GM18873 (cell line): ENCODE results near the gene RXFP2.

Source experiments
- ATAC-seq: cut with Tn5 transposase; IDR thresholded peaks from one replicate; pipeline ENCODE4 v1.9.1; 2021; ENCODE audit warnings: mild to moderate bottlenecking, moderate library complexity, moderate number of reproducible peaks; ENCODE audit not compliant: unreplicated experiment, low FRiP score

RXFP2 gene

DNA sequence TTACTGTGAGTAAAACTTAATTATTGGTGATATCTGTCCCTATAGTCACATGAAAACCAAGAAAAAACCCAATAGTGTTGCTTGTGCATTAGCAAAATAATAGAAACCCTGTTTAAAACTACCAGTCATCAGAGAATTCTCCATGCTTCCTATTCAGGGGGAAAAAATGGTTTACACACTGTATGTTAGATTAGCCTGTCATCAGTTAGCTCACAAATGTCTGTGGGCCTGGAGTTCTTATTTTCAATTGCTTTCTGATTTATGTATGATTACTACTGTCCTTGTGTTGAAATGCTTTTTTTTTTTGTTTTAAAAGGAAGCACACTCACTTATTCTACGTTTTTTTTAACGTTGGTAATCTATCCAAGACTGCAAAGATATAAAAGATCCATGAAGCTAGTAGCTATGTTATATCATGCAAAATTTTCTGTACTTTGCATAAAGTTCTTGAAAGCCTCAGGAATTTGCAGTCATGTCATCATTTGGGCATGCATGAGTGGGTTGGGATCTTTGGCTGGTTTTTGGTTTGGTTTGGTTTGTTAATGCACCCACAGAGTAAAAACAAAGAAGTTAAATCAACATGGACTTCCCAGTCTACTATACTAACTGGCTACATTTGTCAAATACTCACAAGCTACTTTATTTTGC is 25.9 kb downstream of the RXFP2 start:
- ATAC-seq = no peak

- ATAC-seq = no peak
These were observed 28.0 kb downstream of the RXFP2 start for GRCh38 chr13:31767175-31767900.

GRCh38 chr13:31768351-31768750 is 29.0 kb downstream of the RXFP2 start:
- ATAC-seq = no peak

- ATAC-seq = no peak
These were observed 30.2 kb downstream of the RXFP2 start for GRCh38 chr13:31769575-31769974.

DNA sequence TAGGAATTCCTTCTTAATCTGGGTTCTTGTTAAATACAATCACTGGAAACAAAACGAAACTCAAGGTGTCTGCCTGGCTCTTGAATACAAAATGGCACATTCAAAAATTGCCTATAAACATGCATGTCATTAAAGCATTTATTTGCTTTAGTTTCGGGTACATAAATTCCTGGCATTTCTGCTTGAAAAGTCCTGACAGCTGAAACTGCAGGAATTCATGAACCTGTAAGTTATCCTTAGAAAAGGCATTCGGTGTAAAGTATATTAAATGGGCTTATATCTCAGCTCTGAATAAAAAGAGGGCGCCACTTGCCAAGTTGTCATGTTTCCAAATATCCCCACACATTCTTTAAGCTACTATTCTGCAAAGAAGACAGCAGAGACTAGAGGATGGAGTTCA is 32.9 kb downstream of the RXFP2 start:
- no peak for ATAC-seq

DNA sequence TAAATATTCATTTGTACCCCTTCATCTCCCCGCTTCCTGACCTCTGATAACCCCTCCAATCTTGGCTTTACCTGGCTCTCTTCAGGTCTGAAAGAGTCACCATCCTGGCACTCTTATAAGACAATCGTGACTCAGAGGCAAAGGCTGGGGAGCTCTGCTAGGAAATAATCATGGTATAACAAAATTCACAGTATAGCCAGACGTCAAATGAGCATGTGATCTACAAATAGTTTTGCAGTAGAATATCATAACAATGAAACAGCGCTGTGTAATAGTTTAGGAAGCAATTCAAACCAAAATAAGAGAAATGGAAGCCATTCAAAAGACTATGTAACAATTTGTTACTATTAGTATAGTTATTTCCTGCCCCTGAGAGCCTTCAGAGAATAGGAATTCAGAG is 34.2 kb downstream of the RXFP2 start:
- no peak for ATAC-seq

- ATAC-seq = no peak
These were observed 34.9 kb downstream of the RXFP2 start for GRCh38 chr13:31774186-31774750.

DNA sequence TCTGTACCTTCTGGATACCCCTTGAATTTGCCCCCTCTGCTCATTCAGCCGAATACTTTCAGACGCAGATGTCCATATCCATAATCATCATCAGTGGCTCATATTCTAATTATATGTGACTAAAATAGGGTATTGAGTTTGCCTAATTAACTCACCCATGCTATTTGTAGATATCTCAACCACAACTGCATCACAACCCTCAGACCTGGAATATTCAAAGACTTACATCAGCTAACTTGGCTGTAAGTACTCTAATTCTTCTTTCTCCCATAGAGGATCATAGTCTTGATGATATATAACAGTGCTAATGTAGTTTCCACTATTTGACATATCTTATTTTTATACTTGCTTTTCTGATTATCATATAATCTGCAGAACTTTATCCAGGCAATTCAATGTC is 35.8 kb downstream of the RXFP2 start:
- ATAC-seq = no peak

- ATAC-seq = no peak
These were observed 36.4 kb downstream of the RXFP2 start for GRCh38 chr13:31775686-31776085.

- ATAC-seq = no peak
These were observed 41.7 kb downstream of the RXFP2 start for GRCh38 chr13:31781064-31781463.

GRCh38 chr13:31786011-31786410 is 46.7 kb downstream of the RXFP2 start:
- no peak for ATAC-seq

GRCh38 chr13:31790992-31791391 is 51.7 kb downstream of the RXFP2 start:
- no peak for ATAC-seq

- ATAC-seq = no peak
These were observed 53.9 kb downstream of the RXFP2 start for GRCh38 chr13:31793246-31793645.

DNA sequence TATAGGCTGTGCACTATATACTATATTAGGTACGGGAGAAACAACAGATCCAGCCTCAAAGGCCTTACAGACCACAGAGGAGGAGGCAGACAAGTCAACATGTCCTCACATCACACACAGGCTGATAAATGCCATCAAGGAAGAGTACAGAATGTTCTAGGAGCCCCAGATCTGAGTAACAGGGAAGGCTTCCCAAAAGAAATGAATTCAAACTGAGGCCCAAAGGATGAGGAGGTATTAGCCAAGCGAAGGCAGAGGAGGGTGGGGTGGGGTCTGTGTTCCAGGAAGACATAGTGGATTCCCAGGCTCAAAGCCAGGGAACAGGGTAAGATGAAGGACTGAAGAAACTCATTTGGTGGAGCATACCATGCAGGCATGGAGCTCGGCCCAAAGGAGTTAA is 55.1 kb downstream of the RXFP2 start:
- ATAC-seq = no peak

DNA sequence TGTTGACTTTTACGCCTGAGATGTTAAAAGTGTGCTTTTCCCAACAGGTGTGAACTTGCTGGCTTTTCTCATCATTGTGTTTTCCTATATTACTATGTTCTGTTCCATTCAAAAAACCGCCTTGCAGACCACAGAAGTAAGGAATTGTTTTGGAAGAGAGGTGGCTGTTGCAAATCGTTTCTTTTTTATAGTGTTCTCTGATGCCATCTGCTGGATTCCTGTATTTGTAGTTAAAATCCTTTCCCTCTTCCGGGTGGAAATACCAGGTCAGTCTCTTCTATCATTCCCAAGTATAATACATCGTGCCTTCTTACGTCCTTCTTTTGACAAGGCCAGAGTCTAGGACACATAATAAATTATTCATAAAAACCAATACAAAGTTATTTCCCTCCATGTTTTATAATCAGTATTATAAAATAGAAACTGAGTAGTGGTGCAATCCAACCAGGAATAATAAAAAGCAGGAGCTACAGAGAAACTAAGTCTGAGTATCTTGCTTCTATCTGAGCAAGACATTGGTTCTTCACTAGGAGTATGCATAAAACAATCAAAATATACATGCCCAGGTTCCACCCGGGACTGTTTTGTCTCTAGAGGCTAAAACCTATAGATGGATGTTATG is 57.9 kb downstream of the RXFP2 start:
- ATAC-seq = no peak

DNA sequence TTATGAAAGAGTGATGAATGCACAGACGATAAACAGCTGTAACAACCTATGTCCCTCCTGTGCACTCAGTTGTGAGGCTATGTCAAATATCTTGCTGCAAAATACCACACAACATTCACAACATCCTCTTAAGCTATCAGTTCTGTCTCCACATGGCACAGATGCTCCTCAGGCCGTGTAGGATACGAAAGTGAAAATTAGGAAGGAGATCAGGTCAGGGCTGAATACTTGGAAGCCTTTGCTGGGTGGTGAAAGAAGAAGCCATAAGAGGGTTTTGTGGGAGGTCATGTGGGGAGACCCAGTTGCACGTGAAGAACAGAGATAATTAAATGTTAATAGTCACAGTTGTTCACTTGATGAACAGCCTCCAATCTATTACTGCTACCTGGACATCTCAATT is 58.9 kb downstream of the RXFP2 start:
- no peak for ATAC-seq

DNA sequence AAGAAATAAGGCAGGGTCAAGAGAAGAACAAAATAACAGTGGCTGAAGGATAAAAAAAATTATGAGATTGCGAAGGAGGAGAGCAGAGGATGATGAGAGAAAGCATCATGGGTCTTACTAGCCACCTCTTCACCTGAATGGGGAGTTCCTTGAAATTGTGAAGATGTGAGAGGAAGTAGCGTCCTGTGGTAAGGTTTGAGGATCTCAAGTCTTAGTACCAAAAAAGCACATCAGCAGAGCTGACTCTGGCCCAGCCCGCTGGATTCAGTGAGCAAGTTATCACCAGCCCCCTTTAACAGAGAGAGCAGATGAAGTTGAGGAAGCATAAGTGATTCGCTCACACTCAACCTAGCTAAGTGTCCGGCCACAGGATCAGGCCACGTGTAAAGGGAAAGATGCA is 61.8 kb downstream of the RXFP2 start:
- no peak for ATAC-seq

DNA sequence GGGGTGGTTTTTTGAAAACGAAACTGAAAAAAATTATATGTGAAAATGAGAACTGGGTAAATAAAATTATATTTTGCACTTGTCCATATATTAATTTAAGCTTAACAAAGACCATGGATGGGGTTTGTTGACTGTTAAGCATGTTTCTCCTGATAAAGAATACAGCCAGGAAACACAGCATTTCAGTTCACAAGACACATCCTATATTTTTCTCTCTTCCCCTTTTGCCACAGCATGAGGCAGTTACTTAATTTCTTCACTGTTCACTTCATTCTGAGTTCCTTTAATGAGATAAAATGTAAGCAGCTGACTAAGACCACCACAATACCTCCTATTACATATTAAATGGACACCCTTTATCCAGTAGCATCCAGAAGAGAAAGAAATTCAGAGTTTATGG is 64.0 kb downstream of the RXFP2 start:
- ATAC-seq = no peak

DNA sequence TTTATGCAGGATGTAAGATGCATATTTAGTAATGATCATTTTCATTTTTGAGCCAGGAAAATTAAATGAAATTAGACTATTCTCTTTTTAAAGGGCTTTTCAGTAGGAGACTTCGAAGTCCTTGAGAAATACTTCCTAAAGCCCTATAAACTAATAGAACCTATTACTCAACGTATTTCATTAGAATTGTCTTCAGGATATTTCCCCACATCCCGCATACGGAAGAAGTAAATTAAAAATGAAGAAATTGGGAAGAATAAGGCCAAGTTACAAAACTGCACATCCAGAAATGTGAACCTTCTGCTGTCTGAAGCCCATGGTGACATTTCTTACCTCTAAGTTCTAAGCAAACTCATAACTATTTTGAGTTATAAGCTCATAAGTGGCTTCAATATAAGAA is 66.5 kb downstream of the RXFP2 start:
- no peak for ATAC-seq

- no peak for ATAC-seq
These were observed 67.8 kb downstream of the RXFP2 start for GRCh38 chr13:31807090-31807541.

GRCh38 chr13:31814536-31814935 is 75.2 kb downstream of the RXFP2 start:
- ATAC-seq = no peak
